Measurements from ENCODE around the gene BCO1. TPM values are rescaled to one million over a fixed set of nuclear protein-coding genes. Genes with fewer than 3 reads are reported as not detected.

Gene BCO1
- total RNA-seq, 1 donor from 2014 or later = 0.75 TPM

DNA sequence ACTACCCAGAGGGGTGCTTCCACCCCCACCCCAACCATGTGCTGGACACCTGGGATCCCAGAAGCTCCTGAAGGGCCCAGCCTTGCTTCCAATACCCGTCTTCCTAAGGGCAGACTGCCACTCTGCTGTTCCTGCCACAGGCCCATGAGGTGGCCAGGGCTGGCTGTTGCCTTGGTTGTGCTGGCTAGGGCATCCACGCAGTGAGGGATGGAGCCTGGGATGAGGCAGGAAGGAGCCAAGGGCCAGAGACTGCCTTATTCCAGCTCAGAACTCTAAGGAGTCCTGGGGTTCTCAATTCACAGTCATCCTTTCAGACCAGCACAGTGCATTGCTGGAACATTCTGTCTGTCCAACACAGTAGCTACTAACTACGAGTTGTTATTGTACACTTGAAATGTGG lies 37.8 kb downstream of the BCO1 start:
- no peak for DNase-seq
- H3K27ac ChIP-seq = no peak overlapping the region
- H3K36me3 ChIP-seq = no peaks in the 10 kb centered on the region
- intact Hi-C loops (cut with DNase I) = no loop called here
- peak; percentile 22 for ATAC-seq
- H3K27me3 ChIP-seq = no peaks in the 10 kb centered on the region
- H3K9me3 ChIP-seq = no peaks in the 10 kb centered on the region
- no peak overlapping the region for H3K4me3 ChIP-seq
- H3K4me1 ChIP-seq = no peaks in the 10 kb centered on the region
- TF ChIP-seq, protein P1, sequence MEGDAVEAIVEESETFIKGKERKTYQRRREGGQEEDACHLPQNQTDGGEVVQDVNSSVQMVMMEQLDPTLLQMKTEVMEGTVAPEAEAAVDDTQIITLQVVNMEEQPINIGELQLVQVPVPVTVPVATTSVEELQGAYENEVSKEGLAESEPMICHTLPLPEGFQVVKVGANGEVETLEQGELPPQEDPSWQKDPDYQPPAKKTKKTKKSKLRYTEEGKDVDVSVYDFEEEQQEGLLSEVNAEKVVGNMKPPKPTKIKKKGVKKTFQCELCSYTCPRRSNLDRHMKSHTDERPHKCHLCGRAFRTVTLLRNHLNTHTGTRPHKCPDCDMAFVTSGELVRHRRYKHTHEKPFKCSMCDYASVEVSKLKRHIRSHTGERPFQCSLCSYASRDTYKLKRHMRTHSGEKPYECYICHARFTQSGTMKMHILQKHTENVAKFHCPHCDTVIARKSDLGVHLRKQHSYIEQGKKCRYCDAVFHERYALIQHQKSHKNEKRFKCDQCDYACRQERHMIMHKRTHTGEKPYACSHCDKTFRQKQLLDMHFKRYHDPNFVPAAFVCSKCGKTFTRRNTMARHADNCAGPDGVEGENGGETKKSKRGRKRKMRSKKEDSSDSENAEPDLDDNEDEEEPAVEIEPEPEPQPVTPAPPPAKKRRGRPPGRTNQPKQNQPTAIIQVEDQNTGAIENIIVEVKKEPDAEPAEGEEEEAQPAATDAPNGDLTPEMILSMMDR (IDR thresholded peaks at IDR 0.05) = no peak

DNA sequence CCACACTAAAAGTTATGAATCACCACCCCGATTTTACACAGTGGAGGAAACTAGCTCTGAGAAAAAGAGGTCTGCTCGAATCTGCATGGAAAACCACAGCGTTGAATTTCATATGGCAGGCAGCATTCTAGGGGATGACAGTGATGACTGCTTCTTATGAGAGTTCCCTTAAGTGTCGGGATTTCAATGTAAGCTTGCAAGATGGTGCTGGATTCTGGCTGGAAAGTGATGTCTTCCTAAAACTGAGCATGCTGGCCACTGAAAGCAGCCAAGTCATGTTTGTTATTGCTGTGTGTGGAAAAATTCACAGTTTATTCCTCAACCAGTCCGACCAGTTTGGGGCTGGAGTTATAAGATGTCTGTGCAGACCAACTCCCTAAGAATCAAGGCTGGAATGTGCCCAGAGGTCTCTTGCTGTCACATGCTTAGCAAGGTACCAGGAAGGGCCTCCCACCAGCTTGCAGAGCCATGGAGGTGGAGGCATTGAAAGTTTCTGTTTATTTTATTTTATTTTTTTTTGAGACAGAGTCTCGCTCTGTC lies 39.1 kb downstream of the BCO1 start:
- no peak overlapping the region for H3K4me3 ChIP-seq
- H3K4me1 ChIP-seq = no peaks in the 10 kb centered on the region
- H3K27me3 ChIP-seq = no peaks in the 10 kb centered on the region
- ATAC-seq (peak; percentile 65), DNase-seq (peak; percentile 18)
- TF ChIP-seq, protein P1 (IDR thresholded peaks at IDR 0.05) = no peak
- H3K27ac ChIP-seq = no peak overlapping the region
- intact Hi-C loops (cut with DNase I) = no loop called here
- no peaks in the 10 kb centered on the region for H3K36me3 ChIP-seq
- H3K9me3 ChIP-seq = no peaks in the 10 kb centered on the region

DNA sequence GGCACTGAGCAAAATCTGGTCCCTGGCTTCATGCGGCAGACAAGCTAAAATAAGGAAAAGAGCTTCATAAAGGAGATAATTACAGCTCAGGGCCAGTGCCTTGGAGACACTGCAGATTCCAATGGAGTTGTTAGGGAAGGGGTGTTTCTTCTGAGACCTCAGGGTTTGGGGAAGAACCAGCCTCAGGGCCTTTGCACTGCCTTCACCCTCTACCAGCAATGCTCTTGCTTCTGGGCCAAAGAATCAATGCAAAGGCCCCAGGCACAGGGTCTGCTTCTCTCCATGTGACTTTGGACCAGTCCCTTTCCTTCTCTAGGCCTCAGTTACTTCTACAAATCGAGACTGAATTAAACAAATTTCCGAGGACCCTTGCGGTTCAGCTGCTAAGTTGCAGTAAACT lies 40.0 kb downstream of the BCO1 start:
- intact Hi-C loops (cut with DNase I) = no loop called here
- Histone ChIP-seq H3K27me3 (no peaks in the 10 kb centered on the region), H3K27ac (no peak overlapping the region), H3K4me1 (no peaks in the 10 kb centered on the region), H3K36me3 (no peaks in the 10 kb centered on the region), H3K9me3 (no peaks in the 10 kb centered on the region), H3K4me3 (no peak overlapping the region)
- no peak for ATAC-seq
- TF ChIP-seq, protein P1 (IDR thresholded peaks at IDR 0.05) = no peak
- peak; percentile 4 for DNase-seq

- H3K27ac ChIP-seq = no peak overlapping the region
- H3K9me3 ChIP-seq = no peaks in the 10 kb centered on the region
- no peak overlapping the region for H3K4me3 ChIP-seq
- DNase-seq (no peak), ATAC-seq (no peak)
- H3K27me3 ChIP-seq = no peaks in the 10 kb centered on the region
- no peaks in the 10 kb centered on the region for H3K36me3 ChIP-seq
- intact Hi-C loops (cut with DNase I) = no loop called here
- TF ChIP-seq, protein P1 (IDR thresholded peaks at IDR 0.05) = no peak
- no peaks in the 10 kb centered on the region for H3K4me1 ChIP-seq
Observed at GRCh38 chr16:81279392-81279791, 40.9 kb downstream of the BCO1 start.

- no peaks in the 10 kb centered on the region for H3K9me3 ChIP-seq
- no peak for DNase-seq
- no peak for ATAC-seq
- TF ChIP-seq, protein P1 (IDR thresholded peaks at IDR 0.05) = no peak
- no peaks in the 10 kb centered on the region for H3K4me1 ChIP-seq
- H3K27me3 ChIP-seq = no peaks in the 10 kb centered on the region
- intact Hi-C loops (cut with DNase I) = no loop called here
- H3K27ac ChIP-seq = no peak overlapping the region
- H3K4me3 ChIP-seq = no peak overlapping the region
- H3K36me3 ChIP-seq = no peaks in the 10 kb centered on the region
Observed at GRCh38 chr16:81280393-81280792, 41.9 kb downstream of the BCO1 start.

GRCh38 chr16:81283044-81283443 lies 44.6 kb downstream of the BCO1 start:
- ATAC-seq (no peak), DNase-seq (no peak)
- intact Hi-C loops (cut with DNase I) = no loop called here
- Histone ChIP-seq H3K4me3 (no peak overlapping the region), H3K27ac (no peak overlapping the region), H3K27me3 (no peaks in the 10 kb centered on the region), H3K36me3 (no peaks in the 10 kb centered on the region), H3K9me3 (no peaks in the 10 kb centered on the region), H3K4me1 (no peaks in the 10 kb centered on the region)
- TF ChIP-seq, protein P1 (IDR thresholded peaks at IDR 0.05) = no peak

Data from upper lobe of right lung (tissue), 1 donor.